ENCODE results near the gene SLC6A3. TPM values are rescaled to one million over a fixed set of nuclear protein-coding genes. Genes with fewer than 3 reads are reported as not detected.

The SLC6A3 gene
- total and polyA plus RNA-seq, 2 experiments from 2014 or later, result not detected

DNA sequence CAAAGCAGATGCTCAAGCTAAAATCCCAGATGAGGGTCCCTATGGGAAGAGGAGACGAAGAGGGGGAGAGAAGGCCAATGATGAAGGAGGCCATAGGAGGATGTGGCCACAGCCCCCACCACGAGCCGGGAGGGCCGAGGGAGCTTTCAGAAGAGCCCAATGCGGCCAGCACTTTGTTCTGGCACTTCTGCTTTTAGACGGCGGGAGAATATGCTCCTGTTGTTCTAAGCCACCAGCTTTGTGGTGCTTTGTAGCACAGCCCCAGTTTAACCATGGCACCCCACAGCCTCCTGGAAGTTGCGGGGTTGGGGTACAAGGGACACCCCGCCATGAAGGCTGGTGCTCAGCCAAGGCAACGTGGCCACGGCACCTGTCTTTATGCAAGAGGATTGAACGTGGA lies 45.1 kb upstream of the SLC6A3 start:
- DNase-seq, result no peak
- Histone ChIP-seq H3K36me3 (ENCODE audit: low read depth) (peaks cover 7% of the 10 kb centered on the region; the same call in 1 of the 2 replicates), H3K4me3 (no peak overlapping the region), H3K79me2 (ENCODE audit: insufficient read depth) (peaks cover 22% of the 10 kb centered on the region; the same call in 1 of the 2 replicates), H3K27ac (no peak overlapping the region), H2AFZ (no peak overlapping the region), H3K27me3 (replicated peaks; ENCODE audit: insufficient read depth) (no peaks in the 10 kb centered on the region), H4K20me1 (ENCODE audit: insufficient read depth) (no peaks in the 10 kb centered on the region), H3K9me2 (ENCODE audit: insufficient read depth) (no peaks in the 10 kb centered on the region), H3K4me2 (ENCODE audit: unreplicated experiment) (no peak overlapping the region), H3K9ac (no peak overlapping the region), H3K4me1 (ENCODE audit: insufficient read depth) (peaks cover 14% of the 10 kb centered on the region), H3F3A (ENCODE audit: insufficient read depth) (peaks cover 18% of the 10 kb centered on the region), H3K9me3 (ENCODE audit: low read depth) (no peaks in the 10 kb centered on the region)
- TF ChIP-seq EZH2 (IDR thresholded peaks at IDR 0.05; ENCODE audit: insufficient read depth, poor library complexity, severe bottlenecking) (no peak), EZH2phosphoT487 (IDR thresholded peaks at IDR 0.05; ENCODE audit: insufficient read depth, low read depth) (no peak)
- in situ Hi-C loops (cut with MboI), result no loop called here
- 89 to 96% methylated on average over 12 of the region's 12 CpGs for WGBS, 2 experiments (ENCODE audit: low coverage in 1 of 2, low lambda C conversion rate in 2 of 2, missing lambda C conversion rate in 2 of 2)

DNA sequence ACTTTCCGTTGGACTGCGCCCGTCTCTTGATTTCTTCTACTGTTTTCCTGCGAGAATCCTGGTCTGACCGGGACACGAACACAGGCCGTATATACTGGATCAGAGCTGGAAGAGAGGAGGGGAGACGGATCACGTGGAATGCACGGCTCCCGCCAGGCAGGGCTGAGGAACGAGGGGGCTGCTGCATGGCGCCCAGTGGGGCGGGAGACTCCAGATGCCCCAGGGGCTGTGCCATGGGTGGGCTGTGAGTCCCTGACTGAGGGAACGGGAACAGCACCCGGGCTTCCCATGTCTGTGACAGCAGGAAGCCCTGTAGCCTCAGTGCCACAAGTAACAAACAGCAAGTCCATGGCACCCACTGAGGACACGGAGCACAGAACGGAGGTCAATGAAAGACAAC lies 44.5 kb upstream of the SLC6A3 start:
- peak overlapping the region; percentile 46 for H3K9ac ChIP-seq
- in situ Hi-C loops (cut with MboI), result loop anchor here (10.0 kb wide), 1 partner anchor 115 kb away; no protein-coding TSS in a partner anchor
- WGBS, 2 experiments (ENCODE audit: low coverage in 1 of 2, low lambda C conversion rate in 2 of 2, missing lambda C conversion rate in 2 of 2), result 88 to 92% methylated on average over 18 of the region's 18 CpGs
- H3K36me3 ChIP-seq (ENCODE audit: low read depth), result peaks cover 7% of the 10 kb centered on the region; the same call in 1 of the 2 replicates
- H3K79me2 ChIP-seq (ENCODE audit: insufficient read depth), result peaks cover 18% of the 10 kb centered on the region; the same call in 1 of the 2 replicates
- no peak for TF ChIP-seq EZH2 (IDR thresholded peaks at IDR 0.05; ENCODE audit: insufficient read depth, poor library complexity, severe bottlenecking)
- TF ChIP-seq EZH2phosphoT487 (IDR thresholded peaks at IDR 0.05; ENCODE audit: insufficient read depth, low read depth), result no peak
- H3K27ac ChIP-seq, result peak overlapping the region; percentile 91
- no peak overlapping the region for H2AFZ ChIP-seq
- H3K9me2 ChIP-seq (ENCODE audit: insufficient read depth), result no peaks in the 10 kb centered on the region
- no peaks in the 10 kb centered on the region for H4K20me1 ChIP-seq (ENCODE audit: insufficient read depth)
- peak overlapping the region; percentile 53 for H3K4me2 ChIP-seq (ENCODE audit: unreplicated experiment)
- no peaks in the 10 kb centered on the region for H3K9me3 ChIP-seq (ENCODE audit: low read depth)
- peaks cover 14% of the 10 kb centered on the region for H3K4me1 ChIP-seq (ENCODE audit: insufficient read depth)
- H3K27me3 ChIP-seq (replicated peaks; ENCODE audit: insufficient read depth), result no peaks in the 10 kb centered on the region
- no peak overlapping the region for H3K4me3 ChIP-seq
- DNase-seq, result no peak
- H3F3A ChIP-seq (ENCODE audit: insufficient read depth), result peaks cover 18% of the 10 kb centered on the region

DNA sequence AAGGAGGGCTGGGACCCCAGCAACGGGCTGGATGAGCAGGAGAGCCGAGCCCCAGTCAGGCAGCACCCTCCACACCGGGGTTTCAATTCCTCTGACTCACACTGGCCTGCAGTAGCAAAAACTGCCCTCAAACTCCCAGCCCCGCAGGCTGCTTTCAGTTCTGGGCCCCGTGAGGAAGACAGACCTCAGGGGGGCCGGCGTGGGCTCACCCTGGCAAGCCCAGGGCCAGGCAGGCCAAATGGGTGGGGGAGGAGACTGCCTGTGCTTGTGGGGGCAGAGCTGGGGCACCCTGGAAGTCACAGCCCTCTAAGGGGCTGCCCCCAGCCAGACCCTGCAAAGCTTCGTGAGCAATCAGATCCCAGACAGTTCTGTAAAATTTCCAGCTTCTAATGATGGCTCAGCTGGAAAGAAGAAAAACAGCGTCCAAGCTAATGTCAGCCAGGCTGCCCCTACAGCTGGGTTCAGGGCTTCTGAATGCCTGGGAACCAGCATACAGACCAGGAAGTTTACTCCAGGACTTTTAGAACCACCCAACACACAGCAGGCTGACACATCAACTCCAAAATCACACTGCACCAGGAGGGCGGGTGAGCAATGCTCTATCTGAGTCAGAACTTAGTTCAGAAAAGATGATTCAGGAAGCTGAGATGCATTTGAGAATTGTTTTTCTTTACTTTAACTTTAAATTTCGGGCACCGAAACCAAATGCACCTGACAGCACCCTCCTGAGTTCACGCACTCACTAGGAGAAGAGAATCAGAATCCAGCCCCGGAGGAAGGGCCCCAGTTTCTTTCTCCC lies 43.8 kb upstream of the SLC6A3 start:
- Histone ChIP-seq H2AFZ (0 out of 2 replicates have a peak overlapping the region, but pooled peaks have one; percentile 23), H3K9me3 (ENCODE audit: low read depth) (no peaks in the 10 kb centered on the region), H3K36me3 (ENCODE audit: low read depth) (peaks cover 7% of the 10 kb centered on the region; the same call in 1 of the 2 replicates), H3K27ac (peak overlapping the region; percentile 91), H3K9me2 (ENCODE audit: insufficient read depth) (no peaks in the 10 kb centered on the region), H3K4me2 (ENCODE audit: unreplicated experiment) (peak overlapping the region; percentile 53), H3F3A (ENCODE audit: insufficient read depth) (peaks cover 18% of the 10 kb centered on the region), H3K79me2 (ENCODE audit: insufficient read depth) (peaks cover 17% of the 10 kb centered on the region; the same call in 1 of the 2 replicates), H4K20me1 (ENCODE audit: insufficient read depth) (no peaks in the 10 kb centered on the region), H3K27me3 (replicated peaks; ENCODE audit: insufficient read depth) (no peaks in the 10 kb centered on the region), H3K4me1 (ENCODE audit: insufficient read depth) (peaks cover 14% of the 10 kb centered on the region), H3K4me3 (no peak overlapping the region), H3K9ac (peak overlapping the region; percentile 73)
- in situ Hi-C loops (cut with MboI), result loop anchor here (10.0 kb wide), 1 partner anchor 116 kb away; no protein-coding TSS in a partner anchor
- WGBS, 2 experiments (ENCODE audit: low coverage in 1 of 2, low lambda C conversion rate in 2 of 2, missing lambda C conversion rate in 2 of 2), result 38 to 43% methylated on average over 14 of the region's 14 CpGs
- peak; percentile 96 for DNase-seq
- TF ChIP-seq EZH2phosphoT487 (IDR thresholded peaks at IDR 0.05; ENCODE audit: insufficient read depth, low read depth) (no peak), EZH2 (IDR thresholded peaks at IDR 0.05; ENCODE audit: insufficient read depth, poor library complexity, severe bottlenecking) (no peak)

DNA sequence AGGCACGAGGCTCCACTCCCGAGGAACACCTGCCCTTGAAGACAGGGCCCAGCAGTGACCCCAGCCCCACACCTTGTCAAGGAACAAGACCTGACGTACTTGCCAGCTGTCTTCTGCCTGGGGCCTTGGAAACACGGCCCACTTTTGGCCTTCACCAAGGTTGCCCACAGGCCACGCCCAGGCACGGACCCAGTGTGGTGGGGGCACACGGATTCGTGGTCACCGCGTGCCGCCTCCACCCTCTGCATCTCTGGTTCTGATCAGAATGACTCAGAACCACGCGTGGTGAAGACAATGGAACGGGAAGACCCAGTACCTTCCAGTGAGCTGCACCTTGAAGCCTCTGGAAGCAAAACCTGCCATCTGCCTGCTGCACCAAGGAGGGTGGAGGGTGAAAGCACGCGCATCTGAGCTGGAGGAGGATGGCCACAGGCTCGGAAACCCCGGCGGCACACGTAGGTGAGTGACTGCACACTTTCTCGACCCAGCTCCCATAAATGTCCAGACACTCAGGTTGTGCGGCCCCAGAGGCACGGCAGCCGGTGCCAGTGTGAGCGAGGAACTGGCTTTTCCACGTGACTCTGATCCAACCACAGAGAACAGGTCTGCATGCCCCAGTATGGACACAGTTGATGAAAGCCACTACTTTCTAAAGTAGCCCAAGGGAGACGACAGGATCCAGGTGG lies 42.0 kb upstream of the SLC6A3 start:
- Histone ChIP-seq H3K4me1 (ENCODE audit: insufficient read depth) (peaks cover 14% of the 10 kb centered on the region), H3K79me2 (ENCODE audit: insufficient read depth) (peaks cover 7% of the 10 kb centered on the region; the same call in 1 of the 2 replicates), H3K27ac (no peak overlapping the region), H3K4me3 (no peak overlapping the region), H3F3A (ENCODE audit: insufficient read depth) (peaks cover 18% of the 10 kb centered on the region), H2AFZ (no peak overlapping the region), H3K9ac (no peak overlapping the region), H3K36me3 (ENCODE audit: low read depth) (peaks cover 7% of the 10 kb centered on the region; the same call in 1 of the 2 replicates), H4K20me1 (ENCODE audit: insufficient read depth) (no peaks in the 10 kb centered on the region), H3K9me2 (ENCODE audit: insufficient read depth) (no peaks in the 10 kb centered on the region), H3K27me3 (replicated peaks; ENCODE audit: insufficient read depth) (no peaks in the 10 kb centered on the region), H3K9me3 (ENCODE audit: low read depth) (no peaks in the 10 kb centered on the region), H3K4me2 (ENCODE audit: unreplicated experiment) (no peak overlapping the region)
- TF ChIP-seq EZH2phosphoT487 (IDR thresholded peaks at IDR 0.05; ENCODE audit: insufficient read depth, low read depth) (no peak), EZH2 (IDR thresholded peaks at IDR 0.05; ENCODE audit: insufficient read depth, poor library complexity, severe bottlenecking) (no peak)
- in situ Hi-C loops (cut with MboI), result loop anchor here (10.0 kb wide), 1 partner anchor 118 kb away; no protein-coding TSS in a partner anchor
- 89 to 94% methylated on average over 26 to 27 of the region's 27 CpGs for WGBS, 2 experiments (ENCODE audit: low coverage in 1 of 2, low lambda C conversion rate in 2 of 2, missing lambda C conversion rate in 2 of 2)
- DNase-seq, result no peak

Measured in GM23248 (cell line).